ENCODE data around the gene ROBO2.

The ROBO2 gene

DNA sequence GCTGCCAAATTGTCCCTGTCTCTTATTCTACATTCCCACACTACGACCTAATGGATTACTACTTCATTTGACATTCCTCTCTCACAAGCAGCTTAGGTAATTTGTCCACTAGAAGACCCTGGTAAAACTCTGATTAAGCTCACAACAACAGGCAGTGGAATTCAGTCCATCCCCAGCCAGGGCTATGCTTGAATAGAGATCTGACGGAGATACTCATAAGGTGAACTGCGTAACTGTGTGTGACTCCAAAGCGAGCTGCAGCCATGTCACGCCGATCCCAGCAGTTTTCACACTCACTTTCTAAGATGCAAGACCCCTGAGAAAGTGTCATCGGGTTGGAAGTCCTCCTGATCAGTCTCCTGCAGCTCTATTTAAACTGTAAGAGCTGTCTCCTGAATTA is 25.7 kb upstream of the ROBO2 start:
- H3K27me3 ChIP-seq (ENCODE audit: insufficient read depth, low read length) = peaks cover 11% of the 10 kb centered on the region; the same call in 1 of the 2 replicates
- no peaks in the 10 kb centered on the region for H4K20me1 ChIP-seq (ENCODE audit: insufficient read depth, low read length)
- TF ChIP-seq EZH2 (IDR thresholded peaks at IDR 0.05; ENCODE audit: borderline replicate concordance, low read length) = no peak
- TF ChIP-seq, protein P1, sequence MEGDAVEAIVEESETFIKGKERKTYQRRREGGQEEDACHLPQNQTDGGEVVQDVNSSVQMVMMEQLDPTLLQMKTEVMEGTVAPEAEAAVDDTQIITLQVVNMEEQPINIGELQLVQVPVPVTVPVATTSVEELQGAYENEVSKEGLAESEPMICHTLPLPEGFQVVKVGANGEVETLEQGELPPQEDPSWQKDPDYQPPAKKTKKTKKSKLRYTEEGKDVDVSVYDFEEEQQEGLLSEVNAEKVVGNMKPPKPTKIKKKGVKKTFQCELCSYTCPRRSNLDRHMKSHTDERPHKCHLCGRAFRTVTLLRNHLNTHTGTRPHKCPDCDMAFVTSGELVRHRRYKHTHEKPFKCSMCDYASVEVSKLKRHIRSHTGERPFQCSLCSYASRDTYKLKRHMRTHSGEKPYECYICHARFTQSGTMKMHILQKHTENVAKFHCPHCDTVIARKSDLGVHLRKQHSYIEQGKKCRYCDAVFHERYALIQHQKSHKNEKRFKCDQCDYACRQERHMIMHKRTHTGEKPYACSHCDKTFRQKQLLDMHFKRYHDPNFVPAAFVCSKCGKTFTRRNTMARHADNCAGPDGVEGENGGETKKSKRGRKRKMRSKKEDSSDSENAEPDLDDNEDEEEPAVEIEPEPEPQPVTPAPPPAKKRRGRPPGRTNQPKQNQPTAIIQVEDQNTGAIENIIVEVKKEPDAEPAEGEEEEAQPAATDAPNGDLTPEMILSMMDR (IDR thresholded peaks at IDR 0.05; ENCODE audit: low read length) = no peak
- H3K27ac ChIP-seq (ENCODE audit: low read depth, low read length, poor library complexity, severe bottlenecking) = no peak overlapping the region
- H3K36me3 ChIP-seq (ENCODE audit: insufficient read depth, low read length) = no peaks in the 10 kb centered on the region
- no peak overlapping the region for H3K4me3 ChIP-seq (ENCODE audit: low read depth, low read length, poor library complexity, severe bottlenecking)
- H3K9me3 ChIP-seq (ENCODE audit: low read length) = no peaks in the 10 kb centered on the region
- no peak overlapping the region for H2AFZ ChIP-seq (ENCODE audit: low read length)
- H3K4me1 ChIP-seq (ENCODE audit: insufficient read depth, low read length, severe bottlenecking) = no peaks in the 10 kb centered on the region
- H3K9me2 ChIP-seq (ENCODE audit: low read depth, low read length) = no peaks in the 10 kb centered on the region
- H3F3A ChIP-seq (ENCODE audit: insufficient read depth, low read length) = no peaks in the 10 kb centered on the region
- H3K9ac ChIP-seq (ENCODE audit: low read length) = no peak overlapping the region
- H3K4me2 ChIP-seq (ENCODE audit: low read length) = no peak overlapping the region
- H3K79me2 ChIP-seq (ENCODE audit: insufficient read depth, low read length) = no peaks in the 10 kb centered on the region

DNA sequence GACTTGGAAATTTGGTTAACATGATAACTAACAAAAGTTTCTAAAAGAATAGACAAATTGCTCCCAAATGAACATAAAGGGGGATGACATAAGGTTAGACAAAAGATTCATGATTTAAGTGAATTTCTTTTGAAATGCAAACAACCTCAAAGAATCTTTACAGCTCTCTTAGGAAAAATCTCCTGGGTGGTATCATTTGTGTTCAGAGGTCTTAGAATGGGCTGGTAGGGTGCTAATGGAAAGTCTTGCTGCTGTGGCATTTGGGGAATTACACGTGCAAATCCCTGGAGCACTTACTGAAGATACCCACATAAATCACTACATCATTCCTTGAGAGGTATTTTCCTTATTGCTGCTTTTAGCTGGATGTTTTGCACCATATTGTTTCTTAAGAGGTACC is 14.4 kb upstream of the ROBO2 start:
- H2AFZ ChIP-seq (ENCODE audit: low read length) = no peak overlapping the region
- no peak overlapping the region for H3K4me2 ChIP-seq (ENCODE audit: low read length)
- no peaks in the 10 kb centered on the region for H4K20me1 ChIP-seq (ENCODE audit: insufficient read depth, low read length)
- H3K79me2 ChIP-seq (ENCODE audit: insufficient read depth, low read length) = no peaks in the 10 kb centered on the region
- H3K9me2 ChIP-seq (ENCODE audit: low read depth, low read length) = no peaks in the 10 kb centered on the region
- no peaks in the 10 kb centered on the region for H3F3A ChIP-seq (ENCODE audit: insufficient read depth, low read length)
- no peak overlapping the region for H3K9ac ChIP-seq (ENCODE audit: low read length)
- TF ChIP-seq EZH2 (IDR thresholded peaks at IDR 0.05; ENCODE audit: borderline replicate concordance, low read length) = no peak
- TF ChIP-seq, protein P1 (IDR thresholded peaks at IDR 0.05; ENCODE audit: low read length) = no peak
- no peaks in the 10 kb centered on the region for H3K4me1 ChIP-seq (ENCODE audit: insufficient read depth, low read length, severe bottlenecking)
- H3K4me3 ChIP-seq (ENCODE audit: low read depth, low read length, poor library complexity, severe bottlenecking) = no peak overlapping the region
- no peak overlapping the region for H3K27ac ChIP-seq (ENCODE audit: low read depth, low read length, poor library complexity, severe bottlenecking)
- no peaks in the 10 kb centered on the region for H3K36me3 ChIP-seq (ENCODE audit: insufficient read depth, low read length)
- H3K9me3 ChIP-seq (ENCODE audit: low read length) = no peaks in the 10 kb centered on the region
- H3K27me3 ChIP-seq (ENCODE audit: insufficient read depth, low read length) = no peaks in the 10 kb centered on the region; the same call in 1 of the 2 replicates

DNA sequence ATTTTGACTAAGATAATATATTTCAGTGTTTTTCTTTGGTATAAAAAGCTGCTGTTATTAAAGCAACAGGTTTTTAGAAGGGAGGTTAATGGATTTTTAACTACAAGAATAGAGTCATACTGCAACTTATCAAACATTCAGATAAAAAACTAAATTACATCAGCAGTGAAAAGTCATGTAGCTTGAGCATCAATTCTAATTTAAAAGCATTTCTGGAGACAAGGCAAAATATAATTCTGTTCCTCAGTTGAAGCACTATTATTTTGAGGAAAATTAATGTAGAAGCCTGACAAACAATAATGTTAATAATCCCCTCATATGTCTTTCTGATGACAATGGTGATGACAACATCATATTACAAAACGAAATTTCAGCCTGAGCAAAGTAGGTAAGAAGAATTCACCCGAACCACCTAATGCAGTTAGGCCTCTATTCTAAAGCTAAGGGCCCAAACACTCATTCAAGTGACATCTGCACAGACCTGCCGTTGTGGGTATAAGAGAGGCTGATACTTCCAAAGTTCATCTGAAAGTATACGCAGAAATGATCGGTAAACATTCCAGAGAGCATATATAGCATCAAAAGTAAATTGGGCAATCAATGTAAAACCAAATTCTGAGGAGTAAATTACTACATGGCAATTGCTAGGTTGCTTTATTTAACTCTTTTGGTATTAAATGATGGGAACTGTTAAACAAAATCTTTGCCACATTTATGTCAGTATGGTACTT is 12.8 kb upstream of the ROBO2 start:
- H4K20me1 ChIP-seq (ENCODE audit: insufficient read depth, low read length) = no peaks in the 10 kb centered on the region
- H3K4me3 ChIP-seq (ENCODE audit: low read depth, low read length, poor library complexity, severe bottlenecking) = no peak overlapping the region
- no peaks in the 10 kb centered on the region for H3K79me2 ChIP-seq (ENCODE audit: insufficient read depth, low read length)
- H3K9ac ChIP-seq (ENCODE audit: low read length) = no peak overlapping the region
- H3K4me1 ChIP-seq (ENCODE audit: insufficient read depth, low read length, severe bottlenecking) = no peaks in the 10 kb centered on the region
- no peaks in the 10 kb centered on the region for H3K9me2 ChIP-seq (ENCODE audit: low read depth, low read length)
- no peaks in the 10 kb centered on the region for H3K36me3 ChIP-seq (ENCODE audit: insufficient read depth, low read length)
- no peak overlapping the region for H3K27ac ChIP-seq (ENCODE audit: low read depth, low read length, poor library complexity, severe bottlenecking)
- no peaks in the 10 kb centered on the region for H3K27me3 ChIP-seq (ENCODE audit: insufficient read depth, low read length)
- H3K9me3 ChIP-seq (ENCODE audit: low read length) = no peaks in the 10 kb centered on the region
- no peak overlapping the region for H3K4me2 ChIP-seq (ENCODE audit: low read length)
- H3F3A ChIP-seq (ENCODE audit: insufficient read depth, low read length) = no peaks in the 10 kb centered on the region
- no peak overlapping the region for H2AFZ ChIP-seq (ENCODE audit: low read length)
- TF ChIP-seq, protein P1 (IDR thresholded peaks at IDR 0.05; ENCODE audit: low read length) = no peak
- no peak for TF ChIP-seq EZH2 (IDR thresholded peaks at IDR 0.05; ENCODE audit: borderline replicate concordance, low read length)
